IPS-20b (cell line): ENCODE results near the gene DNASE2.

ENCODE experiments used
- H3K27ac ChIP-seq: one replicate; pipeline ENCODE4 v1.5.1; 2013; ENCODE audit warnings: low read length
- H3K27me3 ChIP-seq: 2 replicates; pipeline ENCODE4 v1.6.1; 2013; ENCODE audit warnings: mild to moderate bottlenecking, low read length, inconsistent platforms; ENCODE audit not compliant: insufficient read depth
- H3K36me3 ChIP-seq: 2 replicates; pipeline ENCODE4 v1.6.1; 2013; ENCODE audit warnings: low read depth, mild to moderate bottlenecking, inconsistent platforms, low read length, moderate library complexity; ENCODE audit not compliant: insufficient read depth
- H3K4me1 ChIP-seq: 2 replicates; pipeline ENCODE4 v1.6.1; 2013; ENCODE audit warnings: mild to moderate bottlenecking, control low read depth, inconsistent platforms, low read length, moderate library complexity; ENCODE audit not compliant: insufficient read depth
- H3K4me3 ChIP-seq: 2 replicates; pipeline ENCODE4 v1.5.1; 2013; ENCODE audit warnings: mild to moderate bottlenecking, low read length, inconsistent platforms
- H3K9ac ChIP-seq: 2 replicates; pipeline ENCODE4 v1.6.1; 2013; ENCODE audit warnings: low read depth, mild to moderate bottlenecking, inconsistent platforms, low read length, moderate library complexity
- H3K9me3 ChIP-seq: 2 replicates; pipeline ENCODE4 v1.6.1; 2013; ENCODE audit warnings: mild to moderate bottlenecking, low read depth, low read length, inconsistent platforms; ENCODE audit not compliant: insufficient read depth

Gene DNASE2

GRCh38 chr19:12885749-12886650, 4.8 kb upstream of the DNASE2 start:
- Histone ChIP-seq H3K9me3 (no peaks in the 10 kb centered on the region; the same call in 1 of the 2 replicates), H3K27ac (no peak overlapping the region), H3K4me1 (no peaks in the 10 kb centered on the region), H3K4me3 (peak overlapping the region; percentile 66), H3K36me3 (no peaks in the 10 kb centered on the region), H3K9ac (peak overlapping the region; percentile 72; the same call in 1 of the 2 replicates), H3K27me3 (peaks cover 51% of the 10 kb centered on the region)

GRCh38 chr19:12884926-12885748, 3.9 kb upstream of the DNASE2 start:
- Histone ChIP-seq H3K27me3 (peaks cover 58% of the 10 kb centered on the region), H3K36me3 (no peaks in the 10 kb centered on the region), H3K27ac (no peak overlapping the region), H3K4me1 (no peaks in the 10 kb centered on the region), H3K9me3 (no peaks in the 10 kb centered on the region; the same call in 1 of the 2 replicates), H3K9ac (peak overlapping the region; percentile 72; the same call in 1 of the 2 replicates), H3K4me3 (peak overlapping the region; percentile 66)

GRCh38 chr19:12884627-12884925, 3.3 kb upstream of the DNASE2 start:
- H3K27ac ChIP-seq = no peak overlapping the region
- H3K9me3 ChIP-seq = no peaks in the 10 kb centered on the region; the same call in 1 of the 2 replicates
- no peaks in the 10 kb centered on the region for H3K36me3 ChIP-seq
- peaks cover 58% of the 10 kb centered on the region for H3K27me3 ChIP-seq
- H3K9ac ChIP-seq = peak overlapping the region; percentile 26; the same call in 1 of the 2 replicates
- H3K4me1 ChIP-seq = no peaks in the 10 kb centered on the region
- H3K4me3 ChIP-seq = peak overlapping the region; percentile 66; the same call in 1 of the 2 replicates

DNA sequence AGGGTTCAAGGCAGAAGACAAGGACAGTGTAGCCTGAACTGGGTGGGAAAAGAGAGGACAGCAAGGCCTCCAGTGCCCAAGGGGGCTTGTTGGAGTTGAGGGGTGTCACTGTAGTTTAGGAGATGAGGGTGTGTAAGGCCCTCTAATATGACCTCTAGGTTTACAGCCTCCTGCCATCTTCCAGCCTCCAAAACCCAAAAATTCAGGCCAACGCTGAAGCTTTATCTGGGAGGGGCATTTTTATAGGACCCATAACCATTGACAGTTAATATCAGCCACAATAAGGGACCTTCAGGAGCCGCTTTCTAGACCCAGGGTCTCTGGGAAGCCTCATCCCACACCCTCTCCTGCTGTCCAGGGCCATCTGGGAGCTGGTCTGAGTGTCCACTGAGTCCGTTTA, 3.0 kb upstream of the DNASE2 start:
- Histone ChIP-seq H3K9ac (no peak overlapping the region; the same call in 1 of the 2 replicates), H3K36me3 (no peaks in the 10 kb centered on the region), H3K27ac (no peak overlapping the region), H3K27me3 (peaks cover 58% of the 10 kb centered on the region), H3K4me1 (no peaks in the 10 kb centered on the region), H3K9me3 (no peaks in the 10 kb centered on the region; the same call in 1 of the 2 replicates), H3K4me3 (no peak overlapping the region)

GRCh38 chr19:12882589-12882988, 1.3 kb upstream of the DNASE2 start:
- H3K27ac ChIP-seq = no peak overlapping the region
- H3K4me3 ChIP-seq = no peak overlapping the region
- no peaks in the 10 kb centered on the region for H3K4me1 ChIP-seq
- H3K36me3 ChIP-seq = peaks cover 7% of the 10 kb centered on the region
- no peaks in the 10 kb centered on the region; the same call in 1 of the 2 replicates for H3K9me3 ChIP-seq
- peaks cover 52% of the 10 kb centered on the region for H3K27me3 ChIP-seq
- H3K9ac ChIP-seq = no peak overlapping the region

DNA sequence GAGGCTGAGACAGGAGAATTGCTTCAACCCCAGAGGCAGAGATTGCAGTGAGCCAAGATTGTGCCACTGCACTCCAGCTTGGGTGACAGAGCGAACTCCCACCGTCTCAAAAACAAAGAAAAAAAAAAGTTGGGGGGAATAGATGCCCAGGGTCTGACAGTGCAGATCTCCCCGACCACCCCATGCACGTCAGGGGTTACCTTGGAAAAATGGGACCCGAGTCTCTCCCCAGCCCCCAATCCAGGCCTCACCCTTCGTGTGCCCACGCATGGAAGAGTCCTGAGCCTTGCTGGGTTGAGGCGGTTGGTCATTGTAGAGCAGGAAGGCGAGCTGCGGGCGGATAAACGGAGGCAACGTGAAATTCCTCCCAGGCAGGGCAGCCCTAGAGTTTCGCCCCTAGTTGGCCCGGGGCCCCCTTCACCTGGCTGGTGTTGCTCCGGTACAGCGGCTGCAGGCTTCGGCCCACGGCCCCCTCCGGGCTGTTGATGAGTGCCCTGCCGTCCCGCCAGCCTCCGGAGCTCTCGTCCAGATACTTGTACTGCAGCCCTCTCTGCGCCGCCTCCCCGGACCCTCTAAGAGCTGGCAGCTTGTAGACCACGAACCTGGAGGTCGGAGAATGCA, 588 bp downstream of the DNASE2 start:
- H3K9ac ChIP-seq = peak overlapping the region; percentile 79
- H3K27me3 ChIP-seq = peaks cover 33% of the 10 kb centered on the region
- peak overlapping the region; percentile 83 for H3K4me3 ChIP-seq
- H3K27ac ChIP-seq = no peak overlapping the region
- no peaks in the 10 kb centered on the region for H3K4me1 ChIP-seq
- H3K9me3 ChIP-seq = no peaks in the 10 kb centered on the region; the same call in 1 of the 2 replicates
- peaks cover 7% of the 10 kb centered on the region for H3K36me3 ChIP-seq

GRCh38 chr19:12875086-12875485, 6.2 kb downstream of the DNASE2 start:
- Histone ChIP-seq H3K9me3 (0 out of 2 replicates have a peak, but pooled peaks cover 4% of the 10 kb centered on the region), H3K9ac (no peak overlapping the region), H3K27ac (no peak overlapping the region), H3K4me1 (no peaks in the 10 kb centered on the region), H3K27me3 (no peaks in the 10 kb centered on the region), H3K4me3 (no peak overlapping the region), H3K36me3 (peaks cover 7% of the 10 kb centered on the region)

GRCh38 chr19:12873891-12874745, 7.1 kb downstream of the DNASE2 start:
- Histone ChIP-seq H3K9ac (no peak overlapping the region), H3K36me3 (peaks cover 9% of the 10 kb centered on the region), H3K27ac (no peak overlapping the region), H3K4me3 (no peak overlapping the region), H3K27me3 (no peaks in the 10 kb centered on the region), H3K4me1 (no peaks in the 10 kb centered on the region), H3K9me3 (0 out of 2 replicates have a peak, but pooled peaks cover 4% of the 10 kb centered on the region)

GRCh38 chr19:12872941-12873890, 8.0 kb downstream of the DNASE2 start:
- Histone ChIP-seq H3K4me1 (no peaks in the 10 kb centered on the region), H3K27me3 (no peaks in the 10 kb centered on the region), H3K27ac (no peak overlapping the region), H3K4me3 (no peak overlapping the region; the same call in 1 of the 2 replicates), H3K9ac (no peak overlapping the region), H3K9me3 (0 out of 2 replicates have a peak, but pooled peaks cover 4% of the 10 kb centered on the region), H3K36me3 (peaks cover 9% of the 10 kb centered on the region)

DNA sequence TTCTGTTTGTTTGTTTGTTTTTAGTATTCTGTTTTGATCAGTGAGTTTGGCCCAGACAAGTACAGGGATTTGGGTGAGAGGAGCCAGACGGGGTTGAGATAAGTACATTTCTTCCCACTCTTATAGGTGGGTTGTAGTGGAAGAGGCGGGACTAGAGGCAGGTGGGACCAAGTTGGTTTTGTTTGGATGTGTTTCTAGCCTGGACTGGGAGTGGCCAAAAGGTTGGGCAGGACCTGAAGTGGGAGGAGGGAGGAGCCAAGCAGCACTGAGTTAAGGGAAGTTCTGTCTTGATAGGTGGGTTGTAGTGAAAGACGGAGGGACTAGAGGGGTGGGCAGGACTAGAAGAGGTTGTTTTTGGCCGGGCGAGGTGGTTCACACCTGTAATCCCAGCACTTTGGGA, 9.0 kb downstream of the DNASE2 start:
- Histone ChIP-seq H3K27ac (no peak overlapping the region), H3K4me1 (no peaks in the 10 kb centered on the region), H3K9ac (no peak overlapping the region), H3K9me3 (0 out of 2 replicates have a peak, but pooled peaks cover 4% of the 10 kb centered on the region), H3K27me3 (no peaks in the 10 kb centered on the region), H3K36me3 (peaks cover 4% of the 10 kb centered on the region), H3K4me3 (no peak overlapping the region)
